ENCODE data around the gene COQ2. TPM values are rescaled to one million over a fixed set of nuclear protein-coding genes. Genes with fewer than 3 reads are reported as not detected.
A peak's percentile ranks its signal among the peaks of the same experiment; 100 is the strongest.

Gene COQ2
- total and polyA plus RNA-seq, 8 donors, result 2.8 to 5.4 (median 3.9) TPM

GRCh38 chr4:83224502-83225197 is 59.9 kb downstream of the COQ2 start:
- WGBS, 2 donors, result 87 to 88% methylated on average over 6 of the region's 6 CpGs
- Histone ChIP-seq H3K4me3 (no peak overlapping the region), H3K4me1 (no peaks in the 10 kb centered on the region), H3K27ac (no peak overlapping the region), H3K27me3 (no peaks in the 10 kb centered on the region), H3K9me3 (no peaks in the 10 kb centered on the region), H3K36me3 (no peaks in the 10 kb centered on the region)
- intact Hi-C loops (cut with DNase I), result no loop called here
- FAIRE-seq (no peak), ATAC-seq (no peak), DNase-seq (no peak)
- TF ChIP-seq CTCF (IDR thresholded peaks at IDR 0.05), result no peak

- no peak overlapping the region for H3K27ac ChIP-seq
- no peaks in the 10 kb centered on the region for H3K36me3 ChIP-seq
- FAIRE-seq (no peak), DNase-seq (no peak), ATAC-seq (no peak)
- no peaks in the 10 kb centered on the region for H3K4me1 ChIP-seq
- intact Hi-C loops (cut with DNase I), result no loop called here
- H3K4me3 ChIP-seq, result no peak overlapping the region
- no peaks in the 10 kb centered on the region for H3K27me3 ChIP-seq
- no peak for TF ChIP-seq CTCF (IDR thresholded peaks at IDR 0.05)
- WGBS, 2 donors, result 96 to 97% methylated on average over 3 of the region's 3 CpGs
- H3K9me3 ChIP-seq, result no peaks in the 10 kb centered on the region
Observed at GRCh38 chr4:83223781-83224180, 60.8 kb downstream of the COQ2 start.

GRCh38 chr4:83221897-83222441 is 62.6 kb downstream of the COQ2 start:
- Histone ChIP-seq H3K27me3 (no peaks in the 10 kb centered on the region), H3K4me1 (no peaks in the 10 kb centered on the region), H3K27ac (no peak overlapping the region), H3K4me3 (no peak overlapping the region), H3K36me3 (no peaks in the 10 kb centered on the region), H3K9me3 (no peaks in the 10 kb centered on the region)
- ATAC-seq (no peak), DNase-seq (no peak), FAIRE-seq (no peak)
- TF ChIP-seq CTCF (IDR thresholded peaks at IDR 0.05), result no peak
- 92 to 96% methylated on average over 6 of the region's 6 CpGs for whole genome bisulfite sequencing, 2 donors
- intact Hi-C loops (cut with DNase I), result no loop called here

GRCh38 chr4:83219344-83220331 is 65.0 kb downstream of the COQ2 start:
- Histone ChIP-seq H3K27me3 (no peaks in the 10 kb centered on the region), H3K36me3 (no peaks in the 10 kb centered on the region), H3K27ac (peak overlapping the region in 2 of 4 donors; percentile 29 to 30), H3K9me3 (no peaks in the 10 kb centered on the region), H3K4me3 (no peak overlapping the region), H3K4me1 (no peaks in the 10 kb centered on the region)
- ATAC-seq (peak; percentile 9 to 73 (median 64)), DNase-seq (peak in 2 of 6 donors; percentile 11 to 26), FAIRE-seq (no peak)
- no peak for TF ChIP-seq CTCF (IDR thresholded peaks at IDR 0.05)
- intact Hi-C loops (cut with DNase I), result no loop called here
- 56% methylated on average over 16 of the region's 16 CpGs for WGBS, 2 donors
